ENCODE measurements around the gene GTF2H3.

DNA sequence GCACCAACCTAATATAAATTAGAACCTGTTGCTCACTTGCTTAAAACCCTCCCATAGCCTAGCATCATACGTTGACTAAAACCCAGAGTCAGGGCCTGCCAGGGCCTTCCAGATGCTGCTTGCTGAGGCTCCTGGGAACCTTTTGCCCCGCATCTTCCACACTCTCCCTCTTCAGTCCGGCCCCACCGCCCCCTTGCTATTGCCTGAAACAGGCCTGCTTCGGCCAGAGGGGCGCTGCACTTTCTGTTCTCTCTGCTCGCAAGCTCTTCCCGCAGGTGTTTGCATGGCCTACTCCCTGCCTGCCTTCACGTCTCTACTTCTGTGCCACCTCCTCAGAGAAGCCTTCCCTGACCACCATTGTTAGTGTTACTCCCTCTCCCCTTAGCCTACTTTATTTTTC, 23.6 kb downstream of the GTF2H3 start:
- TF ChIP-seq, protein P1, sequence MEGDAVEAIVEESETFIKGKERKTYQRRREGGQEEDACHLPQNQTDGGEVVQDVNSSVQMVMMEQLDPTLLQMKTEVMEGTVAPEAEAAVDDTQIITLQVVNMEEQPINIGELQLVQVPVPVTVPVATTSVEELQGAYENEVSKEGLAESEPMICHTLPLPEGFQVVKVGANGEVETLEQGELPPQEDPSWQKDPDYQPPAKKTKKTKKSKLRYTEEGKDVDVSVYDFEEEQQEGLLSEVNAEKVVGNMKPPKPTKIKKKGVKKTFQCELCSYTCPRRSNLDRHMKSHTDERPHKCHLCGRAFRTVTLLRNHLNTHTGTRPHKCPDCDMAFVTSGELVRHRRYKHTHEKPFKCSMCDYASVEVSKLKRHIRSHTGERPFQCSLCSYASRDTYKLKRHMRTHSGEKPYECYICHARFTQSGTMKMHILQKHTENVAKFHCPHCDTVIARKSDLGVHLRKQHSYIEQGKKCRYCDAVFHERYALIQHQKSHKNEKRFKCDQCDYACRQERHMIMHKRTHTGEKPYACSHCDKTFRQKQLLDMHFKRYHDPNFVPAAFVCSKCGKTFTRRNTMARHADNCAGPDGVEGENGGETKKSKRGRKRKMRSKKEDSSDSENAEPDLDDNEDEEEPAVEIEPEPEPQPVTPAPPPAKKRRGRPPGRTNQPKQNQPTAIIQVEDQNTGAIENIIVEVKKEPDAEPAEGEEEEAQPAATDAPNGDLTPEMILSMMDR (IDR thresholded peaks at IDR 0.05), result no peak
- no peak for TF ChIP-seq POLR2A (IDR thresholded peaks at IDR 0.05)

Measured in testis (tissue), 2 donors.